ENCODE measurements around the gene RXFP1.

RXFP1 gene

DNA sequence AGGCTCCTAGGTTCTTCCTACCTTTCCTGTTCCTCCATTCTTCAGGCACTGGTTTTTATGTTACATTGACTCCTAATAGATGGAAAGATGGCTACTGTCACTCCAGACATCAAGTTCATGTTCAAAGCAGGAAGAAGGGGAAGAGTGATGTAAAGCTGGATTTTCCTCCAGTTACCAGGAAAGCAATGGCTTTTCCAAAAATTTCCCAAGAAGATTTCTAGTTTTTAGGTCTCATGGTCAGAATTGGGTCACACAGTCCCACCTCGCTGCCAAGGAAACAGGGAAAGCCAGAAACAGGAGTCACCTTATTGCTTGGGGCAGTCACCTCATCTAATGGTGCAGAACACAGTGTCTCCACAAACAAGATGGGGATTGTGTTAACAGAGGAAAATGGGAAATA, 21.5 kb downstream of the RXFP1 start:
- no peak for DNase-seq (ENCODE audit: low read depth)

DNA sequence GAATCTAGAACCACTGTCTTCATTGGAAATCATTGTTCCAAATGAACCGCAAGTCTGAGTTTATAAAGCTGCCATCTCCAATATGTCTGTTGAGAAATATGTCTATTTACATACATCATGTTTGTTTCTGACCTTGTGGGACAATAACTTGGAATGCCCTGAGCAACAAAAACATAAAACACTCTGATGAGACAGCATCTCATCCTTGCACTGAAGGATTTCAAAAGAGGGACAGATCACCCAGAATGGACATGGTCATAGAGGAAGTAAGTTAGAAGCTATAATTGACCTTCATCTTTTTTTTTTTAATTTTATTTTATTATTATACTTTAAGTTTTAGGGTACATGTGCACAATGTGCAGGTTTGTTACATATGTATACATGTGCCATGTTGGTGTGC, 22.5 kb downstream of the RXFP1 start:
- DNase-seq (ENCODE audit: low read depth) = no peak

DNA sequence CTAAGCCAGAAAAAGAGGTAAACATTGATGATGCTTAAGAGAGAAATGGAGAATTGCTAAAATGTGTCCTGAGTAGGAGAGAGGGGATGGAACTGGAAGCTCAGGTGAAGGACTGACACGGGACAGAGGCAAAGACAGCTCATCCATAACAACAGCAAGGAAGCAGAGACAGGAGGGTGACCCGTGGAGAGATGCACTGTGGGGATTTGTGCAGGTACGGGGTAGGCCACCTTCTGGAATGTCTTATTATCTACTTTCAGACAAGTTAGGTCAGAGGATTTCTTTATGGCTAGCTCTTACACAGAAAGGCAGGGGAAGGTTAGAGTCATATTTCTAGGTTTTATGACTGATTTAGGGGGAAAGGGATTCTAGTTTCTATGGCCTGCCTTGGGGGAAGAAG, 31.7 kb downstream of the RXFP1 start:
- no peak for DNase-seq (ENCODE audit: low read depth)

DNA sequence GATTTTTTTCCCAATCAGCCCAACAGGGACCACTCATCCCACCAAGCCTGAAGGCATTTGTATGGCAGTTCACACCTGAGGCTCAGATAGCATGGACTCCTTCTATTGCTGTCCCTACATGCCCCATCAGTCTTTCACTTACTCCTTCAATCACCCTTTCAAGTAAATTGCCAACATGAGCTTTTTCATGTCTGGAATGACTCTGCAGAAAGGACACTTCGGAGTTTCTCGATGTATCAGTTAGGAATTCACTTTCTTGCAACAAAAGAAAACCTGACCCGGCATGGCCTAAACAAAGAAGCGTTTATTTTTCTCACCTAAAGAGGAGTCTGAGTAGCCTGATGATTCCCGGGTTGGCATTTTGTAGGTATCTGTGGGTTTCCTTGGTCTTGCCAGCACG, 38.6 kb downstream of the RXFP1 start:
- DNase-seq (ENCODE audit: low read depth) = no peak

DNA sequence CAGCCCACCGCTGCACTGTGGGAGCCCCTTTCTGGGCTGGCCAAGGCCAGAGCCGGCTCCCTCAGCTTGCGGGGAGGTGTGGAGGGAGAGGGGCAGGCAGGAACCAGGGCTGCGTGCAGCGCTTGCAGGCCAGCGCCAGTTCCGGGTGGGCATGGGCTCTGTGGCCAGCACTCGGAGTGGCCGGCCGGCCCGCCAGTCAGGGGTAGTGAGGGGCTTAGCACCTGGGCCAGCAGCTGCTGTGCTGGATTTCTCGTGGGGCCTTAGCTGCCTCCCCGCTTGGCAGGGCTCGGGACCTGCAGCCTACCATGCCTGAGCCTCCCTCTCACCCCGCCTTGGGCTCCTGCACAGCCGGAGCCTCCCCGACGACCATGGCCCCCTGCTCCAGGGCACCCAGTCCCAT, 45.2 kb downstream of the RXFP1 start:
- DNase-seq (ENCODE audit: low read depth) = no peak

DNA sequence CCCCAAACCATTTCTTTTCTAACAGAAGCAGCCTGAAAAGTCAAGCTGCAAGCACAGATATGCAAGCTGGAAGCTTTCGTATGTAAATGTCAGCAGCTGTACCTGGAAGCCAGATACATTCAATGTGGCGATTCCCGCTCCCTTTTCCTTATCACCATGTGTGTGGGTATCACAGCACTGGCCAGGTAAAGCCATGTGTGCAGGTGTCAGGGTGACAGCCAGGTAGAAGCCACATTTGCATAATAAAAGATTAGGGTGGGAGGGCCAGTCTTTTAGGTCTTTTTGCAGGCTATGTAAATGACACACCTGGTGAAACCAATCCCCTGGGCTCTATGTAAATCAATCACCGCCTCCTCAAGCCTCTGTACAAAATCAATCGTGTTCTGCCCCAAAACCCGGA, 50.1 kb downstream of the RXFP1 start:
- no peak for DNase-seq (ENCODE audit: low read depth)

DNA sequence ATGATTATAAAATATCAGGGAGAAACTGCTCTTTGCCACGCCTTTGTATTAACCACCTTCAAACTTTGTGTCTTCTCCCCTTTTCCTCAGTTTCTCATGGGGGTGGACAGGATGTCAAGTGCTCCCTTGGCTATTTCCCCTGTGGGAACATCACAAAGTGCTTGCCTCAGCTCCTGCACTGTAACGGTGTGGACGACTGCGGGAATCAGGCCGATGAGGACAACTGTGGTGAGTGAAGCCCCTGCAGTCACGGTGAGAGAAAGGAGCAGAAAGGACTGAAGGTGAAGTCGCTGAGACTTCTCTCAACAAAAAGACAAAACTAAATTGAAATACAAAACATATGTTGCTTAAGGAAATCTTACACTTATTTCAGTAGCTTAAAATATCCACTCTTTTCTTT, 50.9 kb downstream of the RXFP1 start:
- DNase-seq (ENCODE audit: low read depth) = no peak

DNA sequence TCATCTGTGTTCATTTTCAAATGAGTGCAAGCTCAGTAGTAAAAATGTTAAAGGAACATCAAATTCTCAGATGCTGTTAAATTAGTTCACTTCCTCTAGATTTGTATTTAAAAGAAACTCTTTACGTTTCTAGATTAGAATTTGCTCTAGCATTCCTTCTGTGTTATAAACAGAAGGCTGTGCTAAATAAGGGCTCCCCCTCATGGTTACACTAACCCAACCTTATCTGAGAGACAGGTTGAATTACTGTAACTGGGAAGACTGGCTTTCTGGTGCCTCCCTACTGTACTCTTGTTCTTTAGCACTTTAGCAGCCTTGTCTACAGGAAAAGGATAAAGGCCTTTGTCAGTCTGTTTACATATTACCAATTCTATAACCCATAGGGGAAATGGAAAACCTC, 56.8 kb downstream of the RXFP1 start:
- no peak for DNase-seq (ENCODE audit: low read depth)

DNA sequence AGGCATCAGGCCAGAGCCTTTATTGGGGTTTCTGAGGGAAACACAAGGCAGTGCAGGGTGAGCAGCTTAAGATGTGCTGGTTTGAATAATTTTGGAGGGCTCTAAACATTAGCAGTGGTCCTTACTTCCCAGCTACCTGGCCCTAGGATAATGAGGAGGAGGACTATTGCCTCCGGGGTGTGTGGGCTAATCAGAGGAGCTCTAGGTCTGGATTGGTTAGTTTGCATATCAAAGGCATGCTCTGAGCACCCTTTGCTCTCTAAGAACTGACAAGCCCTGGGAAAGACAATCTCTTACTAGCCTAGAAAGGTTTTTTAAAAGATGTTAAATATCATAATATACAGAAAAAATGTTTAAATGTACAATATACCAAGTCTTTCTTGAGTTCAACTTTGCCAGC, 58.4 kb downstream of the RXFP1 start:
- DNase-seq (ENCODE audit: low read depth) = no peak

DNA sequence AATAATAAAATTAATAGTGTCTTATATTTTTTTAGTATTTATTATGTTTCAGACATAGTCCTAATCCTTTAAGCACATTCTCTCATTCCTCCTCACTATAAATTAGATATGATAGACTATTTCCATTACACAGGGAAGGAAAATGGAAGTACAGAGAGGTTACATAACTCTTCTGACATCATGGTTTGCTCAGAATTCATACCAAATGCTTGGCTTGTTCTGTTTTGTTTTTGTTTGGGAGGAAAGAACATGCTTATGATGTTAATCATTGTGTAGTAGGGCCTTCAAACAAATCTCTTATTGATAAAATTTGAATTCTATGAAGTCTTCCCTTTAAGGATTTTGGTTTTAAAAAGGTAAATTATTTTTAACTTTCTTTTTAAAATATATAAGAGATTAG, 59.5 kb downstream of the RXFP1 start:
- no peak for DNase-seq (ENCODE audit: low read depth)

DNA sequence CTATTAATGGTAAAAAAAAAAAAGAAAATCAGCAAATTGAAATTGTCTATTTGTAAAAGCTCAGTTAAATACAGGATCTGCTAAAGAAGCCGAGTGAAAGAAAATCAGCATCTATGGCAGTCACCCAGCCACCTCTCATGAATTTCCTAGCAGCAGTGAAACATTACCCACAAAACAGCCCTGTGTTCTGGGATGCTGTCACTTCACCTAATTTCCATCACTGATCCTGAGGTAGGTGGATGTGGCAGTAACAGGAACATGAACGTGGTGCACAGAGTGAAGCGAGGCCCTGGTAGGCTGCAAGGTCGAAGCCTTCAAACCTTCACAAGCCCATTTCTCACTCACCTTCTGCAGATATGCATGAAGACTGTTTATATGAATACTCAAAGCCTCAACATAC, 65.2 kb downstream of the RXFP1 start:
- no peak for DNase-seq (ENCODE audit: low read depth)

DNA sequence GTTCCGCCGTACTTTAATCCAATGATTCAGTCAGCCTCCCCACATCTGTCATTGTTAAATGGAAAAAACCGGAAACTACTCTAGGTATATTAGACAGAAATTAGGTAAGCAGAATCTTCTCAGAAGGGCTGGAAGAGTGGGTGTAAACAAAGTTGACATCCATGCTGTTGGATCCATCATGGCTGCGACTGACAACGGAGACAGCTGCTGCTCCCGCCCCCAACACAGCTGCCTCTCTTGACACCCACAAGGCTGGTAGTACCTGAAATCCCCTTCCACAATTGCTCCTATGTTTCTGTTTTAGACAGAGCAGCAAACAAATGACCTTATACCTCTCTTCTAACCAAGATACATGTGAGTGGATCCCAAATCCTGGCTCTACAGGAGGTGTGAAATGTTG, 66.6 kb downstream of the RXFP1 start:
- no peak for DNase-seq (ENCODE audit: low read depth)

DNA sequence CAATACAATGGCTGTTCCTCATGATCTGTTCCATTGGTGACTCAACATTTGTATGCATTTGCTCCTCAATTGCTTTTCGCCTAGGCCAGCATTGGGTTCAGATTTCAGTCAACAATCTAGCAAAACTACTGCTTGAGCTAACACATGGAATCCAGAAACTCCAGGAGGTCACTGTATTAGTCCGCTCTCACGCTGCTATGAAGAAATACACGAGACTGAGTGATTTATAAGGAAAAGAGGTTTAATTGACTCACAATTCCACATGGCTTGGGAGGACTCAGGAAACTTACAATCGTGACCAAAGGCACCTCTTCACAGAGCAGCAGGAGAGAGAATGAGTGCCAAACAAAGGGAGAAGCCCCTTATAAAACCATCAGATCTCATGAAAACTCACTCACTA, 67.1 kb downstream of the RXFP1 start:
- DNase-seq (ENCODE audit: low read depth) = no peak

DNA sequence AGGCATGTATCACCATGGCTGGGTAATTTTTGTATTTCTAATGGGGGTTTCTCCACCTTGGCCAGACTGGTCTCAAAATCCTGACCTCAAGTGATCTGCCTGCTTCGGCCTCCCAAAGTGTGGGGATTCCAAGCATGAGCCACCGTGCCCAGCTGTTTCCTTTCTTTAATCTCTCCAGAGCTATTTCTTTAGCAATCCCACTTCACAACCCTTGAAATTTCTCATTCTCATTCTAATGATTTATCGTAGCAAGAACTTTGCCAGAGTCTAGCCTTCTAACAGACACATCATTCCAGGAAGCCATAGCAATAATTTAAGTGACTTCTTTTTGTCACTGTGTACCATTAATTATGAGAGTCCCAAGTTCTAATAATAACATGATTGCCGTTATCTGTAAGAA, 68.6 kb downstream of the RXFP1 start:
- no peak for DNase-seq (ENCODE audit: low read depth)

DNA sequence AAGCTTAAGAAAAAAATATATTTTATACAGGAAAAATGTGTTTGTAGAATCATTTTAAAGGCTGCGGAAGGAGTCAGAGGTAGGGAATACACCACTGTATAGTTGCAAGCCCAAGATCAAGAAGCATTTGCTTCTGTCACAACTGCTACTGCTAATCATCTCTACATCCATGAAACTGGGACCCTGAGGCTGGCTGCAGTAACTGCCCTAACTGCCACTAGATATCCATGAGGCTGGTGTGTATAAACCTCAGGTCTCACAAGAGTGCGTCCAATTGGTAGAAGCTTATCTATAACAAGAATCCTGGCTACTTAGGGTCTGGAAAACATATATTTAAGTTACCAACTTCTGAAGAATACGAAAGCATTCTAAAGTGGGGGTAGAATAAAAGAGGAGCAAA, 69.1 kb downstream of the RXFP1 start:
- DNase-seq (ENCODE audit: low read depth) = no peak

DNA sequence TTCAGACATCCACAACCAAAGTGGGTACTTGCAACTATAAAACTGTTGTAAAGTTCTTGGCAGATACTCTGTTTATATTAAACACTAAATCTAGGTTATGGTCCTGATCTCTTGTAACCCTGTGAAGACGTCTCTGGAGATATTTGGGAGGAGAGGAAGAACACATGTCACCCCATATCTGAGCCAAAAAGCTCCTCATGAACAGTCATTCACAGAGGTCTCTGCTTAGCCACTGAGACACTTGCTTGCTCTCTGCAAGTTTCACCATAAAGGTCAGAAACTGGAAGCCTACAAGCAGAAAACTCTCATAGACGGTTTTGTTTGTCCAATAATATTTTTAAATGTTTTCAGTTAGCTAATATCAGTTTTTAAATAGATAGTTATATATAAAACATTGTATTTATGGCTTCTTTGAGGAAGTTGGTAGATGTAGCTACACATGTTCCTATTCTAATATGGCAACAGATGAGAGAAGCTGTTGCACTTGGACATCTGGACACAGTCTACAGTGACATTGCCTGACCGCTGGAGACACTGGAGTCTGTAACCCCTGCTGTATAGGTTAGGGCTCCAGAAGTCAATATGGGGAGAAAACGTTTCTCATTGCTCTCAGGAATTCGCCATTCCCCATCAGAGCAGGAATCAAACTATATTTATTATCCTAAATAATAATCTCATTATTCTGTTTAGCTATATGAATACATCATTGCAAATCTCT, 76.4 kb downstream of the RXFP1 start:
- DNase-seq (ENCODE audit: low read depth) = no peak

DNA sequence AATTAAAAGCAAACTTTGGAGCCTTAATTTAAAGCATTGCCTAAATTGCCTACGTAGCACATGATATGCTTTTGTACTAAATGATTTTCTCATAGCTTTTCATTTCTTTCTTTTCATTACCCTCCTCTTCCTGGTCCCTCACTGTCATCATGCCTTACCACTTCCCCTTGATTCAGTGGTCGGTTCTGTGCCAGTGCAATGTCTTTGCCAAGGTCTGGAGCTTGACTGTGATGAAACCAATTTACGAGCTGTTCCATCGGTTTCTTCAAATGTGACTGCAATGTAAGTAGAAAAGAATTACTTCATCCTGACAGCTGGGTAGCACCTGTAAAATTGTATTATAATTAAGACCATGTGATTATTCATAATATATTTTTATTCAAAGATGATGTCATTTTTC, 77.5 kb downstream of the RXFP1 start:
- DNase-seq (ENCODE audit: low read depth) = no peak

DNA sequence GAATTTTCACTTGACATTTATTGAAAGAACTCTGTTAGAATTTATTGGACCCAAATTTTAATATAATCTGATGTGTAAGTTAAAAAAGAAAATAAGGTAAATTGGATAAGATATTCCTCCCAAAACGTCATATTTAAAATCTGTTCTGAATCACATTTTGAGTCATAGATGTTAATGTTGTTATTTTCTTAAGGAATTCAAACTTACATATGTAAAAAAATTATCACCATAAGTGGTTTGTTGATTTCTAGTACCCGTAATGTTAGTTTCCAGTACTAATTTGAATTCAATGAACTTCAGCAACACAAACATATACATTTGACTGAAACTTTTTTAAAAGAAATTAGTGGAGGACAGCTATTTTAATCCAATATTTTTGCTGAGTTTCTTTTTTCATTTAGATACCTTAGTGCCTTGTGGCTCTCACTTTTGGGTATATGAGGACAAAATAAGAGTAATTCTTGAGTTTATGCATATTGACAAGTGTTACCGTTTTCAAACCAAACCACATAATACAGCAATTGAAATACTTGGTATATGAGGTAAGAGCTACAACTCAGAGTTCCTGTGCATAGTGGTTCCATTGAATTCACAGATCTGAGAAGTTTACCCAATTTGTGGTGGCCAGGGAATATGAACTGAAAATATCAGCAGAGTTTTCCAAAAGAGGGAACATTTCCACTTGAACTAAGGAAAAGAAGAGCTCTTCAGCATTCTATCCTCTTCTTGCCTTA, 78.2 kb downstream of the RXFP1 start:
- no peak for DNase-seq (ENCODE audit: low read depth)

DNA sequence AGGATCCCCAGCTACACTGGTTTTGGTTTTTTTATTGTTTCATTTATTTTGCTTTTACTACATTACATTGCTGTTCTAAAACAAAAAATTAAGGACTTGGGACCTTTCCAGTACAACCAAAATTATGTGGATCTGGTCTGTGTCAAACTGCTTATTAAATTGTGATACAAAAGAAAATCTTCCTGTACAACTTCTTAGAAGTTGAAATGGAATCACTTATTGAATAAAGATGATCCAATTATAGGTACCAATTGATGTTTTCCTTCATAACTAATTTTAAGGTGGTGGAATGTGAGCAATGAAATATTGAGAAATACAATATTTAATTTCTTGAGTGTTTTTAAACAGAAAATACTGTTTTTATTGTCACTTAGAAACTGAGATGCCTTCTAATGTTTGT, 82.7 kb downstream of the RXFP1 start:
- DNase-seq (ENCODE audit: low read depth) = no peak

DNA sequence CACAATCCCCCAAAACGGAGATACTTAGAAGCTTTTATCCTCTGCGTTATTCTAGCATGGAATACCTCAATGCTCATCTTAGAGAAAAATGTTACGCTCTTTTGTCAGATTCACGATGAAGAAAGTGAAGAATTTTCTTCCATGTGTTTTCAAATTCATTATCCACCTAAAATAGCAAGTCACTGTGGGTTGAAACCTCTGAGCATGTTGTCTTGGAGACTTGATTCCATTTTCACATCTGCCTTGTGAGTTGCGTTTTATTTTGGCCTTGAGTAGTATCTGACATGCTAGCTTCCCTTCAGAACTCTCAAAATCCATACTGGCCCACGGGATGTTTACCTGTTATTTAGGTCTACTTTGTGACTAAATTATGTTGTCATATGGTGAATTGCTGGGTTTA, 83.7 kb downstream of the RXFP1 start:
- DNase-seq (ENCODE audit: low read depth) = no peak

DNA sequence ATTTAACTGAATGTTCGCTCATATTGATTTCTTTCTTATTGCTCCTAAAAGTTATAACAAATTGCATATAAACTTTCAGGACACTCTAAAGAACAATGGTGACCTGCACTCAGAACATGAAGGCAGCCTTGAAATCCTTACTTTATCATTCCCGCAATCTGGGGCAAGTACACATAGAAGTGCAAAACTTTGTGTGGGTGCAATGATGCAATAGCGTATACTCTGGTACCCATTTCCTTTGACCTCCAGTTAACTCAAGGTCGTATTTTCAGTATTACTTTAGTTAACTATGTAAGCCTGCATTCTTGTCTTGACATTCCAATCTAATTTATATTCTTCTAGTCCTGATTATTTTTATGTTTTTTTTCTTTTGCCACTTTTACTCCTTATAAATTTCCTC, 85.3 kb downstream of the RXFP1 start:
- DNase-seq (ENCODE audit: low read depth) = no peak

DNA sequence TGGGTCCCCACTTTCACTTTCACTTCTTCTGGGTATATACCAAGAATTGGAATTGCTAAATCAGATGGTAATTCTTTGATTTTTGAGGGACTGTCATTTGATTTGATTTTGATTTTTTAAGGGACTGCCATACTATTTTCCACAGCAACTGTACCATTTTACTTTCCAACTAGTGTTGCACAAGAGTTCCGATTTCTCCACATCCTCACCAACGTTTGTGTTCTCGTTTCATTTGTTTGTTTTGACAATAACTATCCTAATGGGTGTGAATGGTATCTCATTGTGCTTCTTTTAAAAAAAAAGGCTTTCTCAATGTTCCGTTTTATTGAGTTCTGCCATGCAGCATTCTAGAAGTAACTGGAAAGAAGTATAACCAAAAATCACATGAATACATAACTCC, 87.4 kb downstream of the RXFP1 start:
- no peak for DNase-seq (ENCODE audit: low read depth)

DNA sequence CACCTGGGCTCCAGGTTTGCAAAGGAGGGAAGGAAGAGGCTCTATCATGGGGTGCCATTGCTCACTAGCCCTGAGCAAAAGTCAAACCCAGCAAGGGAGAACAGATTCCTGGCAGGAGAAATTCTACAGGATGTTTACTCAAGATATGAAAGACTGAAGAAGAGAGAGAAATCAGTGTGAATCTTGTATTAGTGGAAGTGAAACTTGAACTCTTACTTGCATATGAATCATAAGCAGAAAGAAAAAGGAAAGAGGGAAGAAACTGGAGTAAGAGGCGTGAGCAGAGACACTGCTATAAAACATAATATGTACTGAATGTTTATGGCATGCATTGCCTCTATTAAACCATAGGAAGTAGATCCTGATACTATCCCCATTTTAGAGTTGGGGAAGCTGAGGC, 89.1 kb downstream of the RXFP1 start:
- DNase-seq (ENCODE audit: low read depth) = no peak

DNA sequence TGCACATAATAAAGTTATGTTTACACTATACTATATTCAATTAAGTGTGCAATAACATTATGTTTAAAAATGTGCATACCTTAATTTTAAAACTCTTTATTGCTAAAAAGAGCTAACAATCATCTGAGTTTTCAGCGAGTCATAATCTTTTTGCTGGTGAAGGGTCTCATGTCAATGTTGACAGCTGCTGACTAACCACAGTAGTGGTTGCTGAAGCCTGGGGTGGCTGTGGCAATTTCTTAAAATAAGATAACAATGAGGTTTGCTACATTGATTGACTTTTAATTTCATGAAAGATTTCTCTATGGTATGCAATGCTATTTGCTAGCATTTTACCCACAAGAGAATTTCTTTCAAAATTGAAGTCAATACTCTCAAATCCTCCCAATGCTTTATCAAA, 91.4 kb downstream of the RXFP1 start:
- DNase-seq (ENCODE audit: low read depth) = no peak

All from activated T-cell treated with anti-CD3 and anti-CD28 coated beads for 48 hours (primary cell).